Activated CD4-positive, alpha-beta T cell treated with anti-CD3 and anti-CD28 coated beads for 4 hours (primary cell): Measurements from ENCODE around the gene TES.
A peak's percentile ranks its signal among the peaks of the same experiment; 100 is the strongest.

Experiments
- DNase-seq, 2 donors: peaks; one replicate each; pipeline ENCODE4 v3.0.0-alpha.2; 2020

Gene TES

GRCh38 chr7:116195451-116195850, 14.9 kb upstream of the TES start:
- DNase-seq = no peak

GRCh38 chr7:116196947-116197346, 13.4 kb upstream of the TES start:
- DNase-seq = no peak

- DNase-seq = no peak
These were observed 13.0 kb upstream of the TES start for GRCh38 chr7:116197360-116197759.

GRCh38 chr7:116198748-116199410, 11.5 kb upstream of the TES start:
- DNase-seq = no peak

- no peak for DNase-seq
These were observed 9.4 kb upstream of the TES start for GRCh38 chr7:116200963-116201362.

GRCh38 chr7:116206141-116206540, 4.2 kb upstream of the TES start:
- DNase-seq = no peak

- no peak for DNase-seq
These were observed 1.4 kb upstream of the TES start for GRCh38 chr7:116208919-116209318.

GRCh38 chr7:116209561-116210070, 723 bp upstream of the TES start:
- DNase-seq = peak in 1 of 2 donors; percentile 26

GRCh38 chr7:116211006-116211912, 920 bp downstream of the TES start:
- DNase-seq = peak; percentile 75 to 78

GRCh38 chr7:116211913-116212596, 1.7 kb downstream of the TES start:
- no peak for DNase-seq

GRCh38 chr7:116212869-116213268, 2.5 kb downstream of the TES start:
- no peak for DNase-seq

- DNase-seq = no peak
These were observed 3.2 kb downstream of the TES start for GRCh38 chr7:116213361-116214130.

GRCh38 chr7:116214921-116215320, 4.6 kb downstream of the TES start:
- DNase-seq = no peak

GRCh38 chr7:116215551-116215950, 5.2 kb downstream of the TES start:
- no peak for DNase-seq

- no peak for DNase-seq
These were observed 6.7 kb downstream of the TES start for GRCh38 chr7:116216956-116217571.

GRCh38 chr7:116218051-116218645, 7.8 kb downstream of the TES start:
- no peak for DNase-seq

GRCh38 chr7:116218747-116219146, 8.4 kb downstream of the TES start:
- DNase-seq = no peak

- no peak for DNase-seq
These were observed 8.9 kb downstream of the TES start for GRCh38 chr7:116219288-116219687.

GRCh38 chr7:116219834-116220233, 9.5 kb downstream of the TES start:
- no peak for DNase-seq

GRCh38 chr7:116222501-116222900, 12.2 kb downstream of the TES start:
- no peak for DNase-seq

GRCh38 chr7:116223588-116223987, 13.2 kb downstream of the TES start:
- DNase-seq = no peak
